ENCODE data around the gene LONRF3.
"Not testable (repeated sequence)": the region's sequence is repeated elsewhere in the genome, so short reads cannot be mapped to it uniquely, and the experiment has no call there.

Gene LONRF3

GRCh38 chrX:119028733-119029330, 54.4 kb downstream of the LONRF3 start:
- FAIRE-seq (no peak), DNase-seq (ENCODE audit: insufficient read length, low spot score) (no peak)
- TF ChIP-seq POU2F2 (IDR thresholded peaks at IDR 0.05; ENCODE audit: low read depth, low read length): no peak

DNA sequence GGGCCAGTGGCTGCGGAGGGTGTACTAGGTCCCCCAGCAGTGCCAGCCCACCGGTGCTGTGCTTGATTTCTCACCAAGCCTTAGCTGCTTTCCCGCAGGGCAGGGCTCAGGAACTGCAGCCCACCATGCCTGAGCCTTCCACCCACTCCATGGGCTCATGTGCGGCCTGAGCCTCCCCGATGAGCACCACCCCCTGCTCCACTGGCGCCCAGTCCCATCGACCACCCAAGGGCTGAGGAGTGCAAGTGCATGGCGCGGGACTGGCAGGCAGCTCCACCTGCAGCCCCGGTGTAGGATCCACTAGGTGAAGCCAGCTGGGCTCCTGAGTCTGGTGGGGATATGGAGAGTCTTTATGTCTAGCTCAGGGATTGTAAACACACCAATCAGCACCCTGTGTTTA, 55.2 kb downstream of the LONRF3 start:
- not testable (repeated sequence) for FAIRE-seq; DNase-seq (ENCODE audit: insufficient read length, low spot score)

DNA sequence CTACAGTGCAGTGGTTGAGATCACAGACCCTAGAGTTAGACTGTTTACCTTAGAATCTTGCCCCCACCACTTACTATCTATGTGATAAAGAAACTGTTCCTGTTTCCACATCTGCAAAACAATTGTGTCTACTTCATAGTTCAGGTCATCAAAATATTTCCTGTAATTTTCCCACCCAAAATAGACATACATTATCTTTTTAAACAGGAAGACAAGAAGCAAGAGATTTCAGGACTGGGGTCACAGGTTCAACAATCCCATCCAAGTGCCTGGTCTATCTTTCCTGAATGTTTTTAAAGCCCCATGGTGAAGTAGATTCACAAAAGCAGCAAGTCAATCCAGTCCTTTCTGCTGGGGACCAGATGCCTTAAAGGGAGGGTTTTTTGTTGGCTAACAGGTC, 56.6 kb downstream of the LONRF3 start:
- FAIRE-seq (no peak), DNase-seq (ENCODE audit: insufficient read length, low spot score) (no peak)
- TF ChIP-seq SPI1 (IDR thresholded peaks at IDR 0.05; ENCODE audit: low read depth, low read length) (no peak), POU2F2 (IDR thresholded peaks at IDR 0.05; ENCODE audit: low read depth, low read length) (no peak), POLR2AphosphoS5 (IDR thresholded peaks at IDR 0.05; ENCODE audit: low read depth, low read length) (no peak), PAX5 (IDR thresholded peaks at IDR 0.05; ENCODE audit: insufficient read depth, low read length, severe bottlenecking) (no peak), POLR2A (IDR thresholded peaks at IDR 0.05; ENCODE audit: low read depth, low read length) (no peak), TAF1 (IDR thresholded peaks at IDR 0.05; ENCODE audit: low read depth, low read length) (no peak)

DNA sequence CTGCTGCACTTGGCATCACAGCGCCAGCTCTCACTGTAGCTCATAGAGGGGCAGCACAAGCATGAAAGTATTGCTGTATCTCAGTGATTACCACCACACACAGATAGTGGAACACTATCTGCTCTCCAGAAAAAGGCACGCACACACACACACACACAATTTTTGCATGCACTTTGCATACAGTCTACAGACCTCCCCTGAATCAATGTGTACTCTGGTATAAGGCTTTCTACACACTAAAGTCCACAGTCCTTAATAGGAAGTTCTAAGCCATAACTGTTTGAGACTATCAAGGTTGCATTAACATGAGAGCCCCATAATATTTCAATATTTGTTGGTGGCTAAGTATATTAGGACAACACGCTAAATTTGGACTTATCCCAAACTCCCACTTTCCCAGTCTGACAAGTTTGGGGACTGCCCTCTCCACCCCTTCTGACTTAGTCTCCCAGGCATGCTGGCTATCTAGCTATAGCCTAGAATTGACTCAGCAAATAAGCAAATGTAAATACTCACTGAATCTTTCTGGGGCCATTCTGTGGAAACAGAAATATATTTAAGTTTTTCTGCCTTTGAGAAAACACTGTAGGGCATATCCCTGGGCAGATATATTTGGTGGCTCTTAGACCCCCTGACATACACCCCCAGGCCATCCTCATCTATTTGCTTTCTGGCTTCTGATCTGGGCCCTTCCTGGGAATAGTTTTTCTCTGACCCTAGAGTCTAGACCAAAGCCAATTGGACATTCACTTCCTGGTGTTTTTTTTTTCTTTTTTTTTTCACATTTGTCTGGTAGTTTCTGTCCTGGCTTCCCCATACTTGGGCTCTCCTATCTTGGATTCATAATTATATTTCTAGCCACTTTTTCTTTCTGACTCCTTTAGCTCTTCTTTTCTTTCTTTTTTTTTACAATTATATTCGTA, 62.0 kb downstream of the LONRF3 start:
- FAIRE-seq (no peak), DNase-seq (ENCODE audit: insufficient read length, low spot score) (no peak)
- no peak for TF ChIP-seq POLR2A (IDR thresholded peaks at IDR 0.05; ENCODE audit: low read depth, low read length)
- no peak for TF ChIP-seq SPI1 (IDR thresholded peaks at IDR 0.05; ENCODE audit: low read depth, low read length)
- TF ChIP-seq POLR2AphosphoS5 (IDR thresholded peaks at IDR 0.05; ENCODE audit: low read depth, low read length): no peak
- no peak for TF ChIP-seq POU2F2 (IDR thresholded peaks at IDR 0.05; ENCODE audit: low read depth, low read length)
- no peak for TF ChIP-seq PAX5 (IDR thresholded peaks at IDR 0.05; ENCODE audit: insufficient read depth, low read length, severe bottlenecking)
- no peak for TF ChIP-seq TAF1 (IDR thresholded peaks at IDR 0.05; ENCODE audit: low read depth, low read length)

DNA sequence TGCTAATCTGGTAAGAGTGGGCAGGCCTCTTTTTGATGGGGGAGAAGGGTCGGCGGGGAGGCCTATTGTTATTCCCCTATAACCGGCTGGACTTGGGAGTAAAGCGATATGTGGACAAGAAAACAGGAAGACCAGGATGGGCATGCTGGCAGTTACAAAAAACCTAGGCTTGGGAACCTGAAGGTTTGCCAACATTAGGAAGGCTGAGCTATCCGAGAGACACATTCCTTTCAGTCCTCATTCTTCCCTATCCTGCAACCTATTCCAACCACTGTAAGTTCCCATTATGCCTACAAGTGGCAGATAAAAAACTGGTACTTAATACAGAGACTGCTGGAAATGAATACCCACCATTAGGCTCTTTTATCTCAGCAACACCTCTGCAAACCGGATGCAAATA, 66.0 kb downstream of the LONRF3 start:
- TF ChIP-seq TAF1 (IDR thresholded peaks at IDR 0.05; ENCODE audit: low read depth, low read length): no peak
- no peak for TF ChIP-seq POU2F2 (IDR thresholded peaks at IDR 0.05; ENCODE audit: low read depth, low read length)
- no peak for TF ChIP-seq SPI1 (IDR thresholded peaks at IDR 0.05; ENCODE audit: low read depth, low read length)
- TF ChIP-seq POLR2A (IDR thresholded peaks at IDR 0.05; ENCODE audit: low read depth, low read length): no peak
- TF ChIP-seq POLR2AphosphoS5 (IDR thresholded peaks at IDR 0.05; ENCODE audit: low read depth, low read length): no peak
- TF ChIP-seq PAX5 (IDR thresholded peaks at IDR 0.05; ENCODE audit: insufficient read depth, low read length, severe bottlenecking): no peak
- no peak for DNase-seq (ENCODE audit: insufficient read length, low spot score)
- no peak for FAIRE-seq

DNA sequence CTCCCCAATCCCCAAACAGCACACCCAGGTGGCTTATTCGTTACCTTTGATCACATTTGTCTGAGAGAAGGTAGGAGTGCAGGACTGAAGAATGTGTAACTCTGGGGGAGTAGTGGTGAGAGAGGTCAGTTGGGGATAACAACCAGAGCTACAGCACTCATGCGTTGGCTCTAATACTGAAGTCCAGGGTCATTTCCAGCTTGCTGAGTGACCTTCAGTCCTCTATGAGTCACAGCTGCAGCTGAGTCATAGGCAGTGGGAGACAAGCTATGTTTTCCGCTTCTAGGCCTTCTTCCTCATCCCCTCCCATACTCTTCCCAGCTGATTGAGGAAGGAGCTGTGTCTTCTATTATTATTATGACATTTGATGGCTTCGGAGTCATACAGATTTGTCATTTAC, 66.8 kb downstream of the LONRF3 start:
- no peak for DNase-seq (ENCODE audit: insufficient read length, low spot score)
- no peak for TF ChIP-seq SPI1 (IDR thresholded peaks at IDR 0.05; ENCODE audit: low read depth, low read length)
- no peak for TF ChIP-seq POU2F2 (IDR thresholded peaks at IDR 0.05; ENCODE audit: low read depth, low read length)
- TF ChIP-seq TAF1 (IDR thresholded peaks at IDR 0.05; ENCODE audit: low read depth, low read length): no peak
- TF ChIP-seq POLR2A (IDR thresholded peaks at IDR 0.05; ENCODE audit: low read depth, low read length): no peak
- TF ChIP-seq POLR2AphosphoS5 (IDR thresholded peaks at IDR 0.05; ENCODE audit: low read depth, low read length): no peak
- TF ChIP-seq PAX5 (IDR thresholded peaks at IDR 0.05; ENCODE audit: insufficient read depth, low read length, severe bottlenecking): no peak
- FAIRE-seq: no peak

DNA sequence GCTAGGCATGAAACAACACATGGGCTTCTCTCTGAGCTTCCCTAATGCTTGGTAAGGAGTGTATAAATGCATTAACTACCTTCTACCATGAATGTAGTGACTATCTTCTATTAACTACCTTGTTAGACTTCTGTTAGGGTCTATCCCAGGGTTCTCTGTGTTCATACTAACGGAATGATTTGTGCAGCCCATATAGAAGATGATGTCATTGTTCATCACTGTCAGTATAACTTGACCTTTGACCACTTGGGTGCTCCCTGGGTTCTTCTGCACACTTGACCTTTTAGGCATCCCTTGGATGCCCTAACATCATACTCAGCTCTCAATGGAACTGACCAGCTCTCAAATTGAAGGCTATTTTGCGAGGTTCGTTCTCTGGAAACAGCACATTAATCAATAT, 67.6 kb downstream of the LONRF3 start:
- TF ChIP-seq PAX5 (IDR thresholded peaks at IDR 0.05; ENCODE audit: insufficient read depth, low read length, severe bottlenecking): no peak
- TF ChIP-seq POLR2A (IDR thresholded peaks at IDR 0.05; ENCODE audit: low read depth, low read length): no peak
- no peak for TF ChIP-seq TAF1 (IDR thresholded peaks at IDR 0.05; ENCODE audit: low read depth, low read length)
- no peak for TF ChIP-seq POLR2AphosphoS5 (IDR thresholded peaks at IDR 0.05; ENCODE audit: low read depth, low read length)
- DNase-seq (ENCODE audit: insufficient read length, low spot score): no peak
- no peak for FAIRE-seq

DNA sequence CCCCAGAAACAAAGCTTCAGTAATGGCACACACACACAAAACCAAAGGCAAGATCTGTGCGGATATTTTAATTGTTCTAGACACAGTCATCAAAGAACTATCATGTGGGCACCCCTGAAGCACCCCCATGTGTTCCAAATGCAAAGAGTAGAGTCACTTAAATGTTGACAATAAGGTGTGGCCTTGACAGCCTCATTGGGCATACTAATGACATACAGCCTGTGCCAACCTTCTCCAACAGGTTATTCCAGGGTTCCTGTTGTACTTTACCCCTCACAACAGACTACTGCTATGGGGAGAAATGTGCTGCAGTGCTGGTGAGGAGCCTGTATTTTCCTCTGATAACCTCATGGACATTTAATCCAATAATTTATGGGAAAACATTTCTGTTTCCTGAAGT, 68.6 kb downstream of the LONRF3 start:
- no peak for FAIRE-seq
- no peak for DNase-seq (ENCODE audit: insufficient read length, low spot score)
- TF ChIP-seq POU2F2 (IDR thresholded peaks at IDR 0.05; ENCODE audit: low read depth, low read length) (no peak), TAF1 (IDR thresholded peaks at IDR 0.05; ENCODE audit: low read depth, low read length) (no peak), POLR2AphosphoS5 (IDR thresholded peaks at IDR 0.05; ENCODE audit: low read depth, low read length) (no peak), POLR2A (IDR thresholded peaks at IDR 0.05; ENCODE audit: low read depth, low read length) (no peak), SPI1 (IDR thresholded peaks at IDR 0.05; ENCODE audit: low read depth, low read length) (no peak), PAX5 (IDR thresholded peaks at IDR 0.05; ENCODE audit: insufficient read depth, low read length, severe bottlenecking) (no peak)

- no peak for DNase-seq (ENCODE audit: insufficient read length, low spot score)
- FAIRE-seq: no peak
- TF ChIP-seq POLR2AphosphoS5 (IDR thresholded peaks at IDR 0.05; ENCODE audit: low read depth, low read length) (no peak), PAX5 (IDR thresholded peaks at IDR 0.05; ENCODE audit: insufficient read depth, low read length, severe bottlenecking) (no peak)
Measured at GRCh38 chrX:119045884-119046283, 71.5 kb downstream of the LONRF3 start.

DNA sequence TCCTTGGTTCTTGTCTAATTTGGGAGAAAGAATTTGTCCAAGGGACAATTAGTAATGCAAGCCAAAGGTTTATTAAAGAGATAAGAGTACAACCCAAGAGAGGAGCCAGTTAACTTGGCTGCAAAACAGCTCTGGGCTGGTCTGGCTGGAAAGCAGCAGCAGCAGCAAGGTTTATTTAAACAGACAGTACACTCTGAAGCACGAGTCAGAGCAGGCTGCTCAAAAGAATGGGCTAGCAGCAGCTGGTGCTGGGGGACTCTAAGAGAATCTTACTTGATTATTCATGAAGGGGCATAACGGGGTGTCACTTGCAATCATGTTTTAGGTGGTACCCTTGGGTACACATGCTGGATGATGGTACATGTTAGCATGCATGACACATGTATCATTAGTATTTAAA, 81.3 kb downstream of the LONRF3 start:
- FAIRE-seq (no peak), DNase-seq (ENCODE audit: insufficient read length, low spot score) (no peak)
- TF ChIP-seq POLR2A (IDR thresholded peaks at IDR 0.05; ENCODE audit: low read depth, low read length) (no peak), POU2F2 (IDR thresholded peaks at IDR 0.05; ENCODE audit: low read depth, low read length) (no peak), POLR2AphosphoS5 (IDR thresholded peaks at IDR 0.05; ENCODE audit: low read depth, low read length) (no peak), SPI1 (IDR thresholded peaks at IDR 0.05; ENCODE audit: low read depth, low read length) (no peak), PAX5 (IDR thresholded peaks at IDR 0.05; ENCODE audit: insufficient read depth, low read length, severe bottlenecking) (no peak), TAF1 (IDR thresholded peaks at IDR 0.05; ENCODE audit: low read depth, low read length) (no peak)

All from GM12891 (cell line).